SK-N-SH treated with all-trans-retinoic acid at 6 μM for 48 hours (cell line): ENCODE data around the gene CACTIN.

ENCODE experiments used
- ATAC-seq: fragments of 200-7000 bp; cut with Tn5 transposase; 3 replicates; pipeline ENCODE4 v1.9.1; 2020; ENCODE audit warnings: mild to moderate bottlenecking, moderate library complexity
- ARNTL ChIP-seq: fragments of 450-650 bp; formaldehyde crosslinking; IDR thresholded peaks from 2 replicates; pipeline ENCODE4 v1.5.0; 2020; ENCODE audit warnings: low read depth, mild to moderate bottlenecking, moderate library complexity, borderline replicate concordance
- BACH2 ChIP-seq: fragments of 250-450 bp; sonication (Bioruptor Pico); IDR thresholded peaks from 2 replicates; pipeline ENCODE4 v1.9.0; 2021; ENCODE audit warnings: mild to moderate bottlenecking, borderline replicate concordance
- CSDC2 ChIP-seq: fragments of 250-450 bp; sonication (Bioruptor Pico); IDR thresholded peaks from 2 replicates; pipeline ENCODE4 v1.5.0; 2020; ENCODE audit warnings: mild to moderate bottlenecking, moderate library complexity
- ESRRG ChIP-seq: fragments of 250-450 bp; sonication (Bioruptor Pico); IDR thresholded peaks from 2 replicates; pipeline ENCODE4 v1.6.1; 2021; ENCODE audit warnings: mild to moderate bottlenecking
- GLIS3 ChIP-seq: fragments of 250-450 bp; sonication (Bioruptor Pico); IDR thresholded peaks from 2 replicates; pipeline ENCODE4 v1.5.0; 2020; ENCODE audit warnings: mild to moderate bottlenecking, moderate library complexity
- ISL1 ChIP-seq: fragments of 250-450 bp; sonication (Bioruptor Pico); IDR thresholded peaks from 2 replicates; pipeline ENCODE4 v2.1.2; 2022; ENCODE audit warnings: mild to moderate bottlenecking, moderate library complexity
- PPARA ChIP-seq: fragments of 250-450 bp; sonication (Bioruptor Pico); IDR thresholded peaks from 2 replicates; pipeline ENCODE4 v1.5.0; 2020; ENCODE audit warnings: mild to moderate bottlenecking, borderline replicate concordance
- RARB ChIP-seq: fragments of 250-450 bp; sonication (Bioruptor Pico); IDR thresholded peaks from 2 replicates; pipeline ENCODE4 v1.8.0; 2021; ENCODE audit warnings: mild to moderate bottlenecking, moderate library complexity
- SNAI2 ChIP-seq: fragments of 250-450 bp; sonication (Bioruptor Pico); IDR thresholded peaks from 2 replicates; pipeline ENCODE4 v1.5.0; 2020; ENCODE audit warnings: mild to moderate bottlenecking, moderate library complexity
- TCF4 ChIP-seq: fragments of 250-450 bp; sonication (Bioruptor Pico); IDR thresholded peaks from 2 replicates; pipeline ENCODE4 v1.8.0; 2021; ENCODE audit warnings: mild to moderate bottlenecking, moderate library complexity, borderline replicate concordance
- TOX ChIP-seq: fragments of 250-450 bp; sonication (Bioruptor Pico); IDR thresholded peaks from 2 replicates; pipeline ENCODE4 v1.8.0; 2021; ENCODE audit warnings: mild to moderate bottlenecking, moderate library complexity, borderline replicate concordance
- ZC3H10 ChIP-seq: fragments of 250-450 bp; sonication (Bioruptor Pico); IDR thresholded peaks from 2 replicates; pipeline ENCODE4 v1.5.1; 2021; ENCODE audit warnings: mild to moderate bottlenecking, moderate library complexity
- ZFP3 ChIP-seq: fragments of 250-450 bp; sonication (Bioruptor Pico); IDR thresholded peaks from 2 replicates; pipeline ENCODE4 v1.5.0; 2020; ENCODE audit warnings: mild to moderate bottlenecking, moderate library complexity
- ZFP30 ChIP-seq: fragments of 450-650 bp; formaldehyde crosslinking; IDR thresholded peaks from 2 replicates; pipeline ENCODE4 v1.5.0; 2022; ENCODE audit warnings: mild to moderate bottlenecking, moderate library complexity
- ZNF565 ChIP-seq: fragments of 450-650 bp; formaldehyde crosslinking; conservative IDR thresholded peaks from 2 replicates; pipeline ENCODE4 v1.5.0; 2020; ENCODE audit warnings: low read depth, mild to moderate bottlenecking, moderate library complexity
- ZNF70 ChIP-seq: fragments of 450-650 bp; formaldehyde crosslinking; IDR thresholded peaks from 2 replicates; pipeline ENCODE4 v1.5.0; 2020; ENCODE audit warnings: mild to moderate bottlenecking, moderate library complexity
- ZNF8 ChIP-seq: fragments of 450-650 bp; formaldehyde crosslinking; IDR thresholded peaks from 2 replicates; pipeline ENCODE4 v1.5.0; 2020; ENCODE audit warnings: mild to moderate bottlenecking, moderate library complexity
- TF ChIP-seq, protein P1 (sequence below): fragments of 250-450 bp; sonication (Bioruptor Pico); IDR thresholded peaks from 2 replicates; pipeline ENCODE4 v1.8.0; 2021; ENCODE audit warnings: low read depth, mild to moderate bottlenecking, moderate library complexity, borderline replicate concordance
- TF ChIP-seq, protein P2 (sequence below): fragments of 250-450 bp; sonication (Bioruptor Pico); IDR thresholded peaks from 2 replicates; pipeline ENCODE4 v1.5.0; 2020; ENCODE audit warnings: mild to moderate bottlenecking, moderate library complexity
- TF ChIP-seq, protein P3 (sequence below): fragments of 250-450 bp; sonication (Bioruptor Pico); IDR thresholded peaks from 2 replicates; pipeline ENCODE4 v1.5.1; 2021; ENCODE audit warnings: mild to moderate bottlenecking, moderate library complexity
- TF ChIP-seq, protein P4 (sequence below): fragments of 250-450 bp; sonication (Bioruptor Pico); IDR thresholded peaks from 2 replicates; pipeline ENCODE4 v1.8.0; 2020; ENCODE audit warnings: mild to moderate bottlenecking, moderate library complexity, borderline replicate concordance
- TF ChIP-seq, protein P5 (sequence below): fragments of 250-450 bp; sonication (Bioruptor Pico); IDR thresholded peaks from 2 replicates; pipeline ENCODE4 v1.5.1; 2020; ENCODE audit warnings: low read depth, mild to moderate bottlenecking, moderate library complexity

CACTIN gene

DNA sequence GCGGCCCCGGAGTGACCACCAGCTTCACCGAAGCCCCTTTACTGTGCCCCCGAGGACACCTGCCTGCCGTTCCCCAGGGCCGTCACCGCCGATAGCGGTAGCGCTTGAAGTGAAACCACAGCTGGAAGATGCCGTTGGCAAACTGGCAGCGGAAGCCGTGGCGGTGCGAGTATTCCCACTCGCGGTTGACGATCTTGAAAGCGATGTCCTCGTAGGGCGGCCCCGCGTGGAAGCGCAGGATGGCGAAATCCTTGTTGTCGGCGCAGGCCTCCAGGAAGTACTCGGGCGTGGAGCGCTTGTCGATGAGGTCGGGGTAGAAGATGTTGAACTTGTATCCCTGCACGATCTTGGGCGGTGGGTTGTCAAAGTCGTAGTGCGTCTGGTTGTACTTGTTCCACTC is 14.7 kb downstream of the CACTIN start:
- no peak for ATAC-seq
- TF ChIP-seq ZC3H10 (CRISPR knock-in tag) (no peak), CSDC2 (no peak), PPARA (CRISPR knock-in tag) (no peak), ZNF565 (CRISPR knock-in tag) (no peak), TOX (CRISPR knock-in tag) (no peak), ZNF8 (CRISPR knock-in tag) (no peak), ZNF70 (no peak)
- TF ChIP-seq, protein P1, sequence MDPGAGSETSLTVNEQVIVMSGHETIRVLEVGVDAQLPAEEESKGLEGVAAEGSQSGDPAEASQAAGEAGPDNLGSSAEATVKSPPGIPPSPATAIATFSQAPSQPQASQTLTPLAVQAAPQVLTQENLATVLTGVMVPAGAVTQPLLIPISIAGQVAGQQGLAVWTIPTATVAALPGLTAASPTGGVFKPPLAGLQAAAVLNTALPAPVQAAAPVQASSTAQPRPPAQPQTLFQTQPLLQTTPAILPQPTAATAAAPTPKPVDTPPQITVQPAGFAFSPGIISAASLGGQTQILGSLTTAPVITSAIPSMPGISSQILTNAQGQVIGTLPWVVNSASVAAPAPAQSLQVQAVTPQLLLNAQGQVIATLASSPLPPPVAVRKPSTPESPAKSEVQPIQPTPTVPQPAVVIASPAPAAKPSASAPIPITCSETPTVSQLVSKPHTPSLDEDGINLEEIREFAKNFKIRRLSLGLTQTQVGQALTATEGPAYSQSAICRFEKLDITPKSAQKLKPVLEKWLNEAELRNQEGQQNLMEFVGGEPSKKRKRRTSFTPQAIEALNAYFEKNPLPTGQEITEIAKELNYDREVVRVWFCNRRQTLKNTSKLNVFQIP (CRISPR knock-in tag): no peak
- TF ChIP-seq, all 23 proteins: peak for 0

DNA sequence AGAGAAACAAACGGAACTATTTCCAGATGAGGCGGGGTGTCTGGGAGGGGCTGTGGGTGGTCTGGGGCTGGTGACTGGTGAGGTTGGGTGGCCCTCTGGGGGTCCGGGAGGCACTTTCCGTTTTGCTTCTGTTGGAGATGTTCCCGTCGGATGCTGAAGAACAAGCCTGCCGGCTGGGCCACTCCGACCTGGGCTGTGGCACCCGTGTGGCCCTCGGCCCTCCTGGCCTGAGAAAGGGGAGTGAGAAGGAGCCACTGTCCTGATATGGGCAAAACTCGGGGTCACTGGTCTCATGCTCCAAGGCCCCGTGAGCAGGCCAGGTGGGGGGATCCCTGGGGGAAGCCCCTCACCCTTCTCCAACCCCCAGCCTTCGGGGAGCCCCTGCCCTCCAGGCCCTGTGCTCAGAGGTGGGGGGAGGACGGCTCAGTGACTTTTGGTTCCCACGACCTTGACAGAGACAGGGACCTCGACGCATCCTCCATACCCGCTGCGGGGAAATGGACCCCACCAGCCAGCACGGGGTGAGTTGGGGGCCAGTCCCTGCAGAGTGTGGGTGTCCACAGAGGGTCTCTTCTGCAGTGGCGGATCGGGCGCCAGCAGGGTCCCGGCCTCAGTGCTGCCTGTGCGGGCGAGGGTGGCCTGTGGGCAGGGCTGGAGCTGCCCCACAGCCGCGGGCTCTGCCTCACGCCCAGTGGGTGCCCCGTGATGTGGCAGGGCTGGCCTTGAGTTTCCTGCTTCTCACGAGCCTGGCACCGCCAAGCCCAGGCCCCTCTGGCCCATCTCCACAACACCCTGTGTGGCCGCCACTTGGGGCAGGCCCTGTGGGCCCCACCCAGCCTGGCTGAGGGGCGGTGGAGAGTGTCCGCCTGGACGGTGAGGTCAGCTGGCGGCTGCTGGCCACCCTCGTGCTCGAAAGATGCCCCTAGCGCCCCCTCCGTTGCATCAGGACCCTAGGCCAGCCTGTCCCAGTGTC is 15.6 kb downstream of the CACTIN start:
- TF ChIP-seq ISL1 (no peak), GLIS3 (CRISPR knock-in tag) (no peak), SNAI2 (CRISPR knock-in tag) (no peak), ESRRG (CRISPR knock-in tag) (no peak), ZNF70 (no peak), TCF4 (CRISPR knock-in tag) (no peak), RARB (no peak), BACH2 (CRISPR knock-in tag) (no peak), ZFP3 (no peak), CSDC2 (no peak), ZNF8 (CRISPR knock-in tag) (no peak), ZC3H10 (CRISPR knock-in tag) (no peak), ZFP30 (CRISPR knock-in tag) (no peak), ARNTL (CRISPR knock-in tag) (no peak)
- TF ChIP-seq, protein P2, sequence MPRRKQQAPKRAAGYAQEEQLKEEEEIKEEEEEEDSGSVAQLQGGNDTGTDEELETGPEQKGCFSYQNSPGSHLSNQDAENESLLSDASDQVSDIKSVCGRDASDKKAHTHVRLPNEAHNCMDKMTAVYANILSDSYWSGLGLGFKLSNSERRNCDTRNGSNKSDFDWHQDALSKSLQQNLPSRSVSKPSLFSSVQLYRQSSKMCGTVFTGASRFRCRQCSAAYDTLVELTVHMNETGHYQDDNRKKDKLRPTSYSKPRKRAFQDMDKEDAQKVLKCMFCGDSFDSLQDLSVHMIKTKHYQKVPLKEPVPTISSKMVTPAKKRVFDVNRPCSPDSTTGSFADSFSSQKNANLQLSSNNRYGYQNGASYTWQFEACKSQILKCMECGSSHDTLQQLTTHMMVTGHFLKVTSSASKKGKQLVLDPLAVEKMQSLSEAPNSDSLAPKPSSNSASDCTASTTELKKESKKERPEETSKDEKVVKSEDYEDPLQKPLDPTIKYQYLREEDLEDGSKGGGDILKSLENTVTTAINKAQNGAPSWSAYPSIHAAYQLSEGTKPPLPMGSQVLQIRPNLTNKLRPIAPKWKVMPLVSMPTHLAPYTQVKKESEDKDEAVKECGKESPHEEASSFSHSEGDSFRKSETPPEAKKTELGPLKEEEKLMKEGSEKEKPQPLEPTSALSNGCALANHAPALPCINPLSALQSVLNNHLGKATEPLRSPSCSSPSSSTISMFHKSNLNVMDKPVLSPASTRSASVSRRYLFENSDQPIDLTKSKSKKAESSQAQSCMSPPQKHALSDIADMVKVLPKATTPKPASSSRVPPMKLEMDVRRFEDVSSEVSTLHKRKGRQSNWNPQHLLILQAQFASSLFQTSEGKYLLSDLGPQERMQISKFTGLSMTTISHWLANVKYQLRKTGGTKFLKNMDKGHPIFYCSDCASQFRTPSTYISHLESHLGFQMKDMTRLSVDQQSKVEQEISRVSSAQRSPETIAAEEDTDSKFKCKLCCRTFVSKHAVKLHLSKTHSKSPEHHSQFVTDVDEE (CRISPR knock-in tag): no peak
- TF ChIP-seq, protein P3, sequence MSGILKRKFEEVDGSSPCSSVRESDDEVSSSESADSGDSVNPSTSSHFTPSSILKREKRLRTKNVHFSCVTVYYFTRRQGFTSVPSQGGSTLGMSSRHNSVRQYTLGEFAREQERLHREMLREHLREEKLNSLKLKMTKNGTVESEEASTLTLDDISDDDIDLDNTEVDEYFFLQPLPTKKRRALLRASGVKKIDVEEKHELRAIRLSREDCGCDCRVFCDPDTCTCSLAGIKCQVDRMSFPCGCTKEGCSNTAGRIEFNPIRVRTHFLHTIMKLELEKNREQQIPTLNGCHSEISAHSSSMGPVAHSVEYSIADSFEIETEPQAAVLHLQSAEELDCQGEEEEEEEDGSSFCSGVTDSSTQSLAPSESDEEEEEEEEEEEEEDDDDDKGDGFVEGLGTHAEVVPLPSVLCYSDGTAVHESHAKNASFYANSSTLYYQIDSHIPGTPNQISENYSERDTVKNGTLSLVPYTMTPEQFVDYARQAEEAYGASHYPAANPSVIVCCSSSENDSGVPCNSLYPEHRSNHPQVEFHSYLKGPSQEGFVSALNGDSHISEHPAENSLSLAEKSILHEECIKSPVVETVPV (CRISPR knock-in tag): no peak
- TF ChIP-seq, protein P4, sequence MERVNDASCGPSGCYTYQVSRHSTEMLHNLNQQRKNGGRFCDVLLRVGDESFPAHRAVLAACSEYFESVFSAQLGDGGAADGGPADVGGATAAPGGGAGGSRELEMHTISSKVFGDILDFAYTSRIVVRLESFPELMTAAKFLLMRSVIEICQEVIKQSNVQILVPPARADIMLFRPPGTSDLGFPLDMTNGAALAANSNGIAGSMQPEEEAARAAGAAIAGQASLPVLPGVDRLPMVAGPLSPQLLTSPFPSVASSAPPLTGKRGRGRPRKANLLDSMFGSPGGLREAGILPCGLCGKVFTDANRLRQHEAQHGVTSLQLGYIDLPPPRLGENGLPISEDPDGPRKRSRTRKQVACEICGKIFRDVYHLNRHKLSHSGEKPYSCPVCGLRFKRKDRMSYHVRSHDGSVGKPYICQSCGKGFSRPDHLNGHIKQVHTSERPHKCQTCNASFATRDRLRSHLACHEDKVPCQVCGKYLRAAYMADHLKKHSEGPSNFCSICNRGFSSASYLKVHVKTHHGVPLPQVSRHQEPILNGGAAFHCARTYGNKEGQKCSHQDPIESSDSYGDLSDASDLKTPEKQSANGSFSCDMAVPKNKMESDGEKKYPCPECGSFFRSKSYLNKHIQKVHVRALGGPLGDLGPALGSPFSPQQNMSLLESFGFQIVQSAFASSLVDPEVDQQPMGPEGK (CRISPR knock-in tag): no peak
- TF ChIP-seq, protein P5, sequence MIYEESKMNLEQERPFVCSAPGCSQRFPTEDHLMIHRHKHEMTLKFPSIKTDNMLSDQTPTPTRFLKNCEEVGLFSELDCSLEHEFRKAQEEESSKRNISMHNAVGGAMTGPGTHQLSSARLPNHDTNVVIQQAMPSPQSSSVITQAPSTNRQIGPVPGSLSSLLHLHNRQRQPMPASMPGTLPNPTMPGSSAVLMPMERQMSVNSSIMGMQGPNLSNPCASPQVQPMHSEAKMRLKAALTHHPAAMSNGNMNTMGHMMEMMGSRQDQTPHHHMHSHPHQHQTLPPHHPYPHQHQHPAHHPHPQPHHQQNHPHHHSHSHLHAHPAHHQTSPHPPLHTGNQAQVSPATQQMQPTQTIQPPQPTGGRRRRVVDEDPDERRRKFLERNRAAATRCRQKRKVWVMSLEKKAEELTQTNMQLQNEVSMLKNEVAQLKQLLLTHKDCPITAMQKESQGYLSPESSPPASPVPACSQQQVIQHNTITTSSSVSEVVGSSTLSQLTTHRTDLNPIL (CRISPR knock-in tag): no peak
- TF ChIP-seq, protein P1 (CRISPR knock-in tag): no peak
- no peak for ATAC-seq
